Stimulated activated naive B cell treated with anti-CD40 and anti-IgM and Interleukin-4, amounts not matched to agents 10 μg/mL and 1 μg/mL and 100 μg/mL, for 72 hours (primary cell): ENCODE measurements around the gene KRCC1.
"Not testable (repeated sequence)": the region's sequence is repeated elsewhere in the genome, so short reads cannot be mapped to it uniquely, and the experiment has no call there.

ENCODE experiments used
- ATAC-seq, 2 donors: fragments of 150-1000 bp; cut with Tn5 transposase; replicated peaks; 2 replicates each; pipeline ENCODE4 v1.10.0; 2021; ENCODE audit warnings: moderate library complexity in 1 of 2
- DNase-seq: peaks from one replicate; pipeline ENCODE4 v3.0.0; 2021
- H3K27ac Mint-ChIP-seq: one replicate; pipeline ENCODE4 v1.8.0; 2022; ENCODE audit warnings: mild to moderate bottlenecking, mixed read lengths
- H3K27me3 Mint-ChIP-seq, 2 donors: one replicate each; pipeline ENCODE4 v1.8.0; 2022; ENCODE audit warnings: mixed read lengths in 2 of 2
- H3K36me3 Mint-ChIP-seq, 2 donors: one replicate each; pipeline ENCODE4 v1.8.0; 2022; ENCODE audit warnings: mixed read lengths in 2 of 2, mild to moderate bottlenecking in 1 of 2
- H3K4me1 Mint-ChIP-seq, 2 donors: one replicate each; pipeline ENCODE4 v1.8.0; 2022; ENCODE audit warnings: mixed read lengths in 2 of 2, mild to moderate bottlenecking in 1 of 2
- H3K4me3 Mint-ChIP-seq, 2 donors: one replicate each; pipeline ENCODE4 v1.8.0; 2022; ENCODE audit warnings: mild to moderate bottlenecking in 2 of 2, mixed read lengths in 2 of 2, moderate library complexity in 1 of 2
- H3K9me3 Mint-ChIP-seq, 2 donors: one replicate each; pipeline ENCODE4 v1.8.0; 2022; ENCODE audit warnings: mixed read lengths in 2 of 2, mild to moderate bottlenecking in 1 of 2

Gene KRCC1

DNA sequence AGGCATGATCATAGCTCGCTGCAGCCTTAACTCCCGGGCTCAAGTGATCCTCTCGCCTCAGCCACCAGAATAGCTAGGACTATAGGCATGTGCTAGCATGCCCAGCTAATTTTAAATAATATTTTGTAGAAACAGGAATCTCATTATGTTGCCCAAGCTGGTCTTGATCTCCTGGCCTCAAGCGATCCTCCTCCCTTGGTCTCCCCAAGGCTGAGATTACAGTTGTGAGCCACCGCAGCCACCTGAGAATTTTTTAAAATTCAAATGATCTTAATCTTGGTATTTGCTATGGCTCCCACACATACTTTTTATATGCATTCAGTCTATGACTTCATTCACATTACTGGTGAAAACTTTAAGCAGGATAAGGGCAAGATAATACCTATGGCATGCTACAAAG, 13.1 kb downstream of the KRCC1 start:
- Mint-ChIP-seq H3K4me3 (no peak overlapping the region), H3K27ac (no peak overlapping the region), H3K9me3 (peaks cover 8 to 10% of the 10 kb centered on the region in 2 donors), H3K4me1 (peaks cover 29 to 70% of the 10 kb centered on the region in 2 donors), H3K36me3 (peaks cover 28 to 45% of the 10 kb centered on the region in 2 donors), H3K27me3 (no peaks in the 10 kb centered on the region)
- DNase-seq: no peak
- no peak for ATAC-seq

DNA sequence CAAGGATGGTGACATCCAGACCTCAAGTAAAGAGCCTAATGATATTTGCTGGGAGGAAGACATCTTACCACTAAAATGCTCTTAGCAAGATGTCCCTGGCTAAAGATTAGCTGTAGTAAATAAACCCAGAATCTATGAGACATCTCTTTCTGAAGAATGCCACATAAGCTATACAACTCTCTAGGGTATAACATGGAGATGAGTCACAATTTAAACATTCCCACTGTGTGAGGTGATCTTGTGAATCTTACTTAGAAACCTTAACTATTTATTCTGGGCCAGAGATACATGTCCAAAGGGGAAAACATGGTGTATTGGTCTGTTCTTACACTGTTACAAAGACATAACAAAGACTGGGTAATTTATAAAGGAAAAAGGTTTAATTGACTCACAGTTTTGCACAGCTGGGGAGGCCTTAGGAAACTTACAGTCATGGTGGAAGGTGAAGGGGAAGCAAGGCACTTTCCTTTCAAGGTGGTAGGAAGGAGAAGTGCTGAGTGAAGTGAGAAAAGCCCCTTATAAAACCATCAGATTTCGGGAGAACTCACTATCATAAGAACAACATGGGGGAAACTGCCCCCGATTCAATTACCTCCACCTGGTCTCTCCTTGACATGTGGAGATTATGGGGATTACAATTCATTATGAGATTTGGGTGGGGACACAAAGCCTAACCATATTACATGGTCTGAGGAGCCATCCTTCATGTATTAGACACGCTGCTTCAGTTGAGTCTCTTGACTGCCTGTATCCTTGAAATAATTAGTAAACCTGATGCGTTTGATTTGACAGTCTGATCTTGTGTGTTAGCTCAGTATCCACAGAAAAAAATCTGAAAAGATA, 17.1 kb downstream of the KRCC1 start:
- H3K4me3 Mint-ChIP-seq: peak overlapping the region; percentile 21 to 22
- peaks cover 31 to 61% of the 10 kb centered on the region in 2 donors for H3K4me1 Mint-ChIP-seq
- no peak for DNase-seq
- H3K36me3 Mint-ChIP-seq: peaks cover 34 to 53% of the 10 kb centered on the region in 2 donors
- ATAC-seq: peak; percentile 88 to 89
- peaks cover 11 to 13% of the 10 kb centered on the region in 2 donors for H3K9me3 Mint-ChIP-seq
- H3K27me3 Mint-ChIP-seq: no peaks in the 10 kb centered on the region
- peak overlapping the region; percentile 95 for H3K27ac Mint-ChIP-seq

DNA sequence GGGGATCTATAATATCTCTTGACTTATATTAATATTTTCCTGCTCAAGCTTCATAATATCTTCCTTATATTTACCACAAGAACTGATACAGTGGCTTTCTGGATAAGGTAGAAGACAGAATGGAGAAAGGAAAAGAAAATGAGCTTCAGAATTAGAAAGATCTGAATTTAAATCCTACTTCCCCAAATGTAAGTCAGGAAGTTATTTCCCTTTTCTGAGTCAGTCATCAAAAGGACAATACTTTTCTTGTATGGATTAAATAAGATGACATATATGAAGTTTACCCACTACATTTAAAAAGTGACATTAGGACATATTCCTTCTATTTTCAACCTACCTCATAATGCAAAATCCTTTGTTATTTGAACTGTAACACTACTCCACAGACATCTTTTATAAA, 19.0 kb downstream of the KRCC1 start:
- peaks cover 11 to 13% of the 10 kb centered on the region in 2 donors for H3K9me3 Mint-ChIP-seq
- peak overlapping the region; percentile 56 for H3K27ac Mint-ChIP-seq
- no peaks in the 10 kb centered on the region for H3K27me3 Mint-ChIP-seq
- peaks cover 31 to 51% of the 10 kb centered on the region in 2 donors for H3K36me3 Mint-ChIP-seq
- H3K4me1 Mint-ChIP-seq: peaks cover 26 to 43% of the 10 kb centered on the region in 2 donors
- ATAC-seq (no peak), DNase-seq (no peak)
- H3K4me3 Mint-ChIP-seq: no peak overlapping the region

DNA sequence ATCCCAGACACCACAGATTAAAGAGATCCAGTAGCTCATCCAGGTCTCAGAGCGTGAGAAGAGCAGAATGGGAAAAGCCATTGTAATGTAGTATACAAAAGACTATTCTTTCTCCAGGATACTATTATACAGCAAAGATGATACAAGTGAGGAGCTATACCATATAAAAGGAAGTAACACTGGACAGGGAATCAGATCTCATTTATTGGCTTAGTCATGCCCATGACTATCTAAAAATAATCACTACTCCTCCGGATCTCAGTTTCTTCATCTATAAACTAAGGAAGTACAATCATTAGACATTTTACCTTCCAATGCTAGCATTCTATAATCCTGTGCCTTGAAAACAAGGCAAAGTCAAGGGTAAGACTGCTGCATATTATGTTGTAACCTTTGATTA, 19.4 kb downstream of the KRCC1 start:
- ATAC-seq (no peak), DNase-seq (no peak)
- Mint-ChIP-seq H3K36me3 (peaks cover 31 to 52% of the 10 kb centered on the region in 2 donors), H3K27me3 (no peaks in the 10 kb centered on the region), H3K9me3 (peaks cover 11 to 13% of the 10 kb centered on the region in 2 donors), H3K4me1 (peaks cover 26 to 42% of the 10 kb centered on the region in 2 donors), H3K4me3 (no peak overlapping the region), H3K27ac (peak overlapping the region; percentile 86)

DNA sequence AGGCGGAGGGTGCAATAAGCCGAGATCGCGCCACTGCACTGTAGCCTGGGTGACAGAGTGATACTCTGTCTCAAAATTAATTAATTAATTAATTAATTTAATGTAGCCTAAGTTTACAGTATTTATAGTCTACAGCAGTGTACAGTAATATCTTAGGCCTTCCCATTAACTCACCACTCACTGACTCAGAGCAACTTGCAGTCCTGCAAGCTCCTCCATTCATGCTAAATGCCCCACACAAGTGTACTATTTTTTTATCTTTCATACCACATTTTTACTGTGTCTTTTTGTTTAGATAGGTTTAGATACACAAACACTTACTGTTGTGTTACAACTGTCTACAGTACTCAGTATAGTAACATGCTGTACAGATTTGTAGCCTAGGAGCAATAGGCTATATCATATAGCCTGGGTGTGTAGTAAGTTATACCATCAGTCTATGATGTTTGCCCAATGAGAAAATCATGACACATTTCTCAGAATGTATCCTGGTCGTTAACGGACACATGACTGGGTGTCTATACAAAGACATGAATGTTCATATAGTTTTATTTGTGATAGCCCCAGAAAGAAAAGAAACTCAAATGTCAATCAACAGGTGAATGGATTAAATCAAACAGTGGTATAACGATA, 23.4 kb downstream of the KRCC1 start:
- H3K4me1 Mint-ChIP-seq: peaks cover 23 to 42% of the 10 kb centered on the region in 2 donors
- DNase-seq (no peak), ATAC-seq (no peak)
- H3K27ac Mint-ChIP-seq: no peak overlapping the region
- H3K9me3 Mint-ChIP-seq: peaks cover 3% of the 10 kb centered on the region in 2 donors
- H3K27me3 Mint-ChIP-seq: no peaks in the 10 kb centered on the region
- no peak overlapping the region for H3K4me3 Mint-ChIP-seq
- H3K36me3 Mint-ChIP-seq: peaks cover 30 to 50% of the 10 kb centered on the region in 2 donors

DNA sequence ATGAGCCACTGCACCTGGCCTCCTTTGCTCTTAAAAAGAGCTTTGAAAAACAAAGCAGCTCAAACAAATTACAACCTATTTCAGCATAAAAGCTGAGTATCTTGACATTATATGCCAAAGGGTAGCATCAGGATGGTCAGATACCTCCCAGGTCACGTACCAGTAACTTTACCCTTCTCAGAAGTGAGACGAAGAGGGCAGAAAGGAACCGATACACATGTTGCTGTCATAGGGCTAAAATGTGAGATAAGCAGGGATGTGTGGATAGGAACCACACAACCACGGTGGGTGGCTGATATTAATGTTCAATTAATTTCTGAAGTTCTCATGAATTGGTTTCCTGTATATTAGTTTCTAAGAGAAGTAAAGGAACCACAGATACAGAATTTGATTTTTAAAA, 26.7 kb downstream of the KRCC1 start:
- H3K36me3 Mint-ChIP-seq: peaks cover 22 to 43% of the 10 kb centered on the region in 2 donors
- H3K9me3 Mint-ChIP-seq: no peaks in the 10 kb centered on the region
- DNase-seq (peak; percentile 31), ATAC-seq (peak; percentile 82 to 84)
- peak overlapping the region; percentile 73 to 84 for H3K4me3 Mint-ChIP-seq
- H3K27me3 Mint-ChIP-seq: no peaks in the 10 kb centered on the region
- peak overlapping the region; percentile 96 for H3K27ac Mint-ChIP-seq
- H3K4me1 Mint-ChIP-seq: peaks cover 21 to 42% of the 10 kb centered on the region in 2 donors

DNA sequence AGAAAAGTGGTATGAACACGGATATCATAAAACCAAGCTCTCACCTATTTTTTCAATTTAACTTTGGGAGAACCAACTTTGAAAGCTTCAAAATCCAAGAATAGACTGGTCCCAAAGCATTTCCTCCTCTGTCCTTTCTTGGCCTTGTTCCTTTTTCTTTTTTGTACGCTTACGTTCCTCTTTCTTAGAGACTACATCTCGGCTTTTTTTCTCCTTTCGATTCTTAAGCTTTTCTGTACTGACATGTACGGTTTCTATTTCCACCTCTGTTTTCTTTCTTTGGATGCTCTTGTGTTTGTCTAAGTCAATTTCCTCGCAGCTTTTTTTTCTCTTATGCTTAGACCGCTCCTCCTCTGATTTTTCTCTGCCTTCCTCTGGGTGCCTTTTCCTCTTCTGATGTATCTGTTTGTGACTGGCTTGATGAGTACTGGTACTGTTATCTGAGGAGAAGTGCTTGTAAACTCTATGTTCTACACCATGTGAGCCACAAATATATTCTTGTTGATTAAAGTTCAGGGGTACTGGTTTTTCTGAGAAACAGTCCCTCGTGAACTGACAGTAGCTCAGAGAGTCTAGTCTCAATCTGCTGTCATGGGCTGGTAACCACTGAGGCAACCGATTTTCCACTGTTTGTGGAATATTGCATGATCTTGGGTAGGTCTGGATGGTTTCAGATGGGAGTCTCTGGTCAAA, 27.7 kb downstream of the KRCC1 start:
- H3K27me3 Mint-ChIP-seq: no peaks in the 10 kb centered on the region
- peak overlapping the region; percentile 79 to 84 for H3K4me3 Mint-ChIP-seq
- peaks cover 28 to 35% of the 10 kb centered on the region in 2 donors for H3K36me3 Mint-ChIP-seq

DNA sequence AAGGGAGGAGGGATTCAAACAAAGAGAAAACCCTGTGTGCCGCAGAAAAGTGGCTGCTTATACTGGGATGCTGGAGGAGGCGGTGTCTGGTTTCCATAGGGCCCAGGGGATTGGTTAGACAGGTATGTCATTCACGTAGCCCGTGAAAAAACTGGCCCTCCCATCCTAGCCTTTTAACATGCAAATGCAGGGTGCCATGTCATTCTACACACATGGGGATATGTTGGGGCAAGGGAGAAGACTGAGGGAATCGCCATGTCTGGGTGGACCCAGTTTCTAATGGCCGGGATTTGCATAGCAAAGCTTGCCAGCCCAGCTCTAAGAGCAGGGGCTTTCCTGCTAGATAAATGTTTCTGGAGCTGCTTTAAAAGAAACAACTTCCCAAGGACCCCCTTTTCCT, 31.1 kb downstream of the KRCC1 start:
- Mint-ChIP-seq H3K36me3 (peaks cover 29 to 30% of the 10 kb centered on the region in 2 donors), H3K27ac (no peak overlapping the region)
- ATAC-seq: no peak

More for the DNA sequence above, 27.7 kb downstream of the KRCC1 start:
- peak; percentile 35 for DNase-seq
- H3K4me1 Mint-ChIP-seq: peaks cover 21 to 42% of the 10 kb centered on the region in 2 donors
- ATAC-seq: peak; percentile 76 to 84
- H3K9me3 Mint-ChIP-seq: no peaks in the 10 kb centered on the region
- peak overlapping the region; percentile 96 for H3K27ac Mint-ChIP-seq

DNA sequence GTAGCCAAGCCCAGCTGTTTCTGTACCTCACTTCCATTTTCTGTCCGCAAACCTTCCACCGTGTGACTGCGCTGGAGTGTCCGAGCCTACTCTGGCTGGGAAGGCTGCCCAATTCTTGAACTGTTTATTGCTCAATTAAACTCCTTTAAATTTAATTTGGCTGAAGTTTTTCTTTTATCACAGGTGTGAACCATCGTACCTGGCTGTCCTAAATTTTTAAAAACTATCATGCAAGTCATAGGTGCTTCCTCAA, 33.0 kb downstream of the KRCC1 start:
- peaks cover 25 to 29% of the 10 kb centered on the region in 2 donors for H3K36me3 Mint-ChIP-seq
- no peak for ATAC-seq
- no peak overlapping the region for H3K27ac Mint-ChIP-seq
- no peak for DNase-seq
- H3K4me3 Mint-ChIP-seq: no peak overlapping the region
- peaks cover 10 to 42% of the 10 kb centered on the region in 2 donors for H3K4me1 Mint-ChIP-seq
- H3K27me3 Mint-ChIP-seq: no peaks in the 10 kb centered on the region
- H3K9me3 Mint-ChIP-seq: peaks cover 6% of the 10 kb centered on the region in 2 donors

More for the DNA sequence above, 31.1 kb downstream of the KRCC1 start:
- H3K9me3 Mint-ChIP-seq: no peaks in the 10 kb centered on the region
- no peak for DNase-seq
- no peak overlapping the region for H3K4me3 Mint-ChIP-seq
- peaks cover 17 to 44% of the 10 kb centered on the region in 2 donors for H3K4me1 Mint-ChIP-seq
- H3K27me3 Mint-ChIP-seq: no peaks in the 10 kb centered on the region

DNA sequence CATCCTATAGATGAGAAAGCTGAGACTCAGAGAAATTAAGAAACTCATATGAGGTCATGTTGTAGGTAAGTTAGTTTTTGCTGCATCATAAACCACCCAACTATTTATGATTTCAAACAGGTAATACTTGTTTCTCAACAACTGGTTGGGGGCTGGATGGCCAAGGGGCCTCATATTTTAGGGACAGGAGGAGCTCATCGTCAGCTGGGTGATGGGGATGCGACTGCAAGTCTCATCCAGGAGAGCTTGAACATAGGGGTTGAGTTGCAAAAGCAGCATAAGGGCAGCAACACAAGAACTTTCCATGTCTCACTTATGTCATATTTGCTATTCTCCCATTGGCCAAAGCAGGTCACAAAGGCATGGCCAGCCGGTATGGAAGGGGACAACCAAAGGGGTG, 35.6 kb downstream of the KRCC1 start:
- H3K27me3 Mint-ChIP-seq: peaks cover 0 to 4% of the 10 kb centered on the region in 2 donors
- peaks cover 6% of the 10 kb centered on the region in 2 donors for H3K9me3 Mint-ChIP-seq
- ATAC-seq: no peak
- H3K27ac Mint-ChIP-seq: no peak overlapping the region
- peaks cover 13 to 36% of the 10 kb centered on the region in 2 donors for H3K4me1 Mint-ChIP-seq
- peaks cover 20 to 36% of the 10 kb centered on the region in 2 donors for H3K36me3 Mint-ChIP-seq
- no peak for DNase-seq
- no peak overlapping the region for H3K4me3 Mint-ChIP-seq

DNA sequence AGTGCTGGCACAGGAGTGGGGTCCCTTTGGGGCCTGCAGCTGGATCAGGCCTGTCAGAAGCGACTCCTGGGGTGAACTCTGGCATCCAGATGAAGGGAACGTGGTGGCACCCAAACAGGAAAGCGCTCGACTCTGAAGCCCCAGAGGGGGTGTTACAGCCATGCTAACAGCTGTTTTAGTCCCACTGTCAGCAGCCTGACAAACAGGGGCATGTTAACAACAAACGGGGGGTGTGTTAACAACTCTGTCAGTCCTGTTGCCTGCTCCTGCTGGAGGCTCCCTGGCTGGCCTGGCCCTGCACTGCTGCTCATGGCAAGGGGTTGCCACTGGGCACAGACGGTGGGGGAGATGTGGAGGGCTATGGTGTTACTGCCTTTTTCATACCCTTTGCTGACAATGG, 36.7 kb downstream of the KRCC1 start:
- H3K27ac Mint-ChIP-seq: no peak overlapping the region
- peaks cover 15 to 41% of the 10 kb centered on the region in 2 donors for H3K4me1 Mint-ChIP-seq
- H3K27me3 Mint-ChIP-seq: peaks cover 0 to 4% of the 10 kb centered on the region in 2 donors
- no peak for ATAC-seq
- H3K36me3 Mint-ChIP-seq: peaks cover 20 to 36% of the 10 kb centered on the region in 2 donors
- no peak overlapping the region for H3K4me3 Mint-ChIP-seq
- no peak for DNase-seq
- peaks cover 6% of the 10 kb centered on the region in 2 donors for H3K9me3 Mint-ChIP-seq

DNA sequence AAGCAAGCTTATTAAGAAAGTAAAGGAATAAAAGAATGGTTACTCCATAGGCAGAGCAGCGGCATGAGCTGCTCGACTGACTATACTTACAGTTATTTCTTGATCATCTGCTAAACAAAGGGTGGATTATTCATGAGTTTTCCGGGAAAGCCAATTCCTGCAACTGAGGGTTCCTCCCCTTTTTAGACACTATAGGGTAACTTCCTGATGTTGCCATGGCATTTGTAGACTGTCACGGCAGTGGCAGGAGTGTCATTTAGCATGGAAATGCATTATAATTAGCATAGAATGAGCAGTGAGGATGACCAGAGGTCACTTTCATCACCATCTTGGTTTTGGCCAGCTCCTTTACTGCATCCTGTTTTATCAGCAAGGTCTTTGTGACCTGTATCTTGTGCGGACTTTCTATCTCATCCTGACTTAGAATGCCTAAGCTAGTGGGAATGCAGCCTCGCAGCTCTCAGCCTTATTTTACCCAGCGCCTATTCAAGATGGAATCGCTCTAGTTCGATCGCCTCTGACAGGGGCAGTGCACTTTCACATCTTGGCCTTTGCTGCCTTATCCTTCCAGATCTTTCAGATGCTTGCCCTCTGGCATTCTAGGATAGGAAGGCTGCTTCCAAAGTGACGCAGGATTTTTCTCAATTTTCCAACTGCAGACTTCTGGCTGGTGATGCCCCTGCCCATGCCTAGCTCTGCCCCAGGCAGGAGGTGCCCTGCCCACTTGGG, 37.3 kb downstream of the KRCC1 start:
- H3K27me3 Mint-ChIP-seq, H3K27ac Mint-ChIP-seq, H3K9me3 Mint-ChIP-seq, ATAC-seq, DNase-seq: not testable (repeated sequence)
- H3K36me3 Mint-ChIP-seq: peaks cover 20 to 34% of the 10 kb centered on the region in 2 donors
- peaks cover 16 to 41% of the 10 kb centered on the region in 2 donors for H3K4me1 Mint-ChIP-seq
- H3K4me3 Mint-ChIP-seq: peak overlapping the region in 1 of 2 donors; percentile 99

DNA sequence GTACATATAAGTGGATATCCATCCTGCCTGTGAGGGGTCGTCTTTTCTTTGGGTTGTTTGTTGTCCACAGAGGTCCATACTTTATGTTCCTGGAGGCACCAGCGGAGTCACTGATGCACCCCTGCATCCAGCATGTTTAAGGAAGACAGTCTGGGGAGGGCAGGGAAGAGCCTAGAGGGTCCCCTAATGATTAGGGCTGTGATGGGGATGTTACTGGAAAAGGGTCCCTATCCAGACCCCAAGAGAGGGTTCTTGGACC, 37.9 kb downstream of the KRCC1 start:
- H3K36me3 Mint-ChIP-seq: peaks cover 20 to 30% of the 10 kb centered on the region in 2 donors
- H3K27ac Mint-ChIP-seq: peak overlapping the region; percentile 99
- H3K4me1 Mint-ChIP-seq: peaks cover 16 to 41% of the 10 kb centered on the region in 2 donors
- peak overlapping the region; percentile 97 to 99 for H3K4me3 Mint-ChIP-seq
- H3K27me3 Mint-ChIP-seq, DNase-seq, H3K9me3 Mint-ChIP-seq, ATAC-seq: not testable (repeated sequence)
